GM18526 (cell line): Measurements from ENCODE around the gene HSPBAP1.

ENCODE experiments used
- POLR2A ChIP-seq: IDR thresholded peaks from 3 replicates; pipeline ENCODE4 v1.6.1; 2011; ENCODE audit not compliant: insufficient read length; ENCODE audit errors: extremely low read depth

The HSPBAP1 gene

GRCh38 chr3:122767540-122768372 is 25.9 kb downstream of the HSPBAP1 start:
- no peak for TF ChIP-seq POLR2A

GRCh38 chr3:122766430-122766829 is 27.2 kb downstream of the HSPBAP1 start:
- TF ChIP-seq POLR2A, result no peak

- no peak for TF ChIP-seq POLR2A
Observed at GRCh38 chr3:122760453-122761271, 33.0 kb downstream of the HSPBAP1 start.

GRCh38 chr3:122758877-122759560 is 34.6 kb downstream of the HSPBAP1 start:
- TF ChIP-seq POLR2A, result no peak

GRCh38 chr3:122755491-122755890 is 38.1 kb downstream of the HSPBAP1 start:
- TF ChIP-seq POLR2A, result no peak

GRCh38 chr3:122754929-122755328 is 38.7 kb downstream of the HSPBAP1 start:
- no peak for TF ChIP-seq POLR2A

GRCh38 chr3:122748347-122748746 is 45.3 kb downstream of the HSPBAP1 start:
- TF ChIP-seq POLR2A, result no peak

GRCh38 chr3:122745369-122746021 is 48.1 kb downstream of the HSPBAP1 start:
- no peak for TF ChIP-seq POLR2A

GRCh38 chr3:122743581-122744120 is 50.0 kb downstream of the HSPBAP1 start:
- TF ChIP-seq POLR2A, result no peak

GRCh38 chr3:122742234-122742633 is 51.4 kb downstream of the HSPBAP1 start:
- TF ChIP-seq POLR2A, result no peak

- no peak for TF ChIP-seq POLR2A
Observed at GRCh38 chr3:122739172-122739571, 54.5 kb downstream of the HSPBAP1 start.

GRCh38 chr3:122730240-122730639 is 63.4 kb downstream of the HSPBAP1 start:
- TF ChIP-seq POLR2A, result no peak

- no peak for TF ChIP-seq POLR2A
Observed at GRCh38 chr3:122728756-122729514, 64.7 kb downstream of the HSPBAP1 start.

GRCh38 chr3:122728186-122728585 is 65.4 kb downstream of the HSPBAP1 start:
- TF ChIP-seq POLR2A, result no peak
